AG04450 (cell line): ENCODE measurements around the gene NBAS. TPM values are rescaled to one million over a fixed set of nuclear protein-coding genes. Genes with fewer than 3 reads are reported as not detected.

Experiments
- CTCF ChIA-PET: fragments of 300-600, 350-600 bp; formaldehyde crosslinking; extraction: SDS; loops from one replicate; lab custom pipeline; 2022; ENCODE audit warnings: antibody characterized with exemption, inconsistent platforms; lab: Charles Lee
- POLR2A ChIA-PET: fragments of 350-600 bp; formaldehyde crosslinking; extraction: SDS; loops from one replicate; lab custom pipeline; 2021; ENCODE audit warnings: antibody characterized with exemption, inconsistent platforms; lab: Yijun Ruan, JAX
- DNase-seq: peaks from one replicate; pipeline ENCODE4 v3.0.0-alpha.2; 2011; ENCODE audit warnings: low read depth, low spot score
- H3K27ac ChIP-seq: one replicate; pipeline ENCODE4 v1.5.1; 2012; ENCODE audit warnings: low read depth, low read length, control low read depth
- H3K27me3 ChIP-seq: one replicate; pipeline ENCODE4 v1.6.0; 2012; ENCODE audit warnings: low read length; ENCODE audit not compliant: control insufficient read depth, insufficient read depth
- H3K4me3 ChIP-seq: 2 replicates; pipeline ENCODE4 v1.5.1; 2011; ENCODE audit warnings: mild to moderate bottlenecking, low read depth, low read length, control low read depth
- H3K9me3 ChIP-seq: 2 replicates; pipeline ENCODE4 v1.5.1; 2012; ENCODE audit warnings: low read length; ENCODE audit not compliant: control insufficient read depth, insufficient read depth
- CTCF ChIP-seq: IDR thresholded peaks from 2 replicates; pipeline ENCODE4 v1.5.1; 2011; ENCODE audit warnings: low read depth, low read length, control low read depth, inconsistent platforms
- polyA plus RNA-seq: library from polyadenylated mRNA; depleted of rRNA; stranded (reverse); fragments of >200 nt; gene quantifications from 2 replicates; pipeline ENCODE4 v1.2.3, GENCODE V29; 2011

The NBAS gene
- polyA plus RNA-seq, 1 experiment: 45.0 TPM

DNA sequence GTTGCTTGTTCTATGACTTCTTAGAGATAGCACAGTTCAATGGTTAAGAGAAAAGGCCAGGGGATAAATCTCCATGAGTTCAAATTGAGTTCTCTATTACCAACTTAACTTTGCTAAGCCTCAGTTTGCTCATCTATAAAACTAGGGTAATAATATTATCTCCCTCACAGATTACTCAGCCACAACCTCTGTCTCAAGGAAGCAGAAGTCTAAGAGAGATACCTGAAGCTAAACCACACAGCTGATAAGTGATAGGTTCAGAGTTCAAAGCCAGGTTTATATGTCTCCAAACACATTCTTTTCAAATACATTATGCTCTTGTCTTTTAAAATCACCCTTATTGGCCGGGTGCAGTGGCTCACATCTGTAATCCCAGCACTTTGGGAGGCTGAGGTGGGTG lies 287.7 kb downstream of the NBAS start:
- no peak overlapping the region for H3K27ac ChIP-seq
- H3K4me3 ChIP-seq: no peak overlapping the region
- no peaks in the 10 kb centered on the region for H3K27me3 ChIP-seq
- no peak for DNase-seq
- ChIA-PET POLR2A (no interaction called here), CTCF (interaction anchor here (0.6 kb wide), 1 partner anchor 714 kb away, joined by 4 read pairs; no protein-coding TSS in a partner anchor)
- no peak for TF ChIP-seq CTCF
- no peaks in the 10 kb centered on the region for H3K9me3 ChIP-seq

- ChIA-PET CTCF (no interaction called here), POLR2A (no interaction called here)
- TF ChIP-seq CTCF: no peak
- no peak for DNase-seq
- H3K27ac ChIP-seq: no peak overlapping the region
- no peak overlapping the region for H3K4me3 ChIP-seq
- no peaks in the 10 kb centered on the region for H3K9me3 ChIP-seq
- no peaks in the 10 kb centered on the region for H3K27me3 ChIP-seq
Measured at GRCh38 chr2:15272942-15273341, 288.2 kb downstream of the NBAS start.

- Histone ChIP-seq H3K4me3 (no peak overlapping the region), H3K9me3 (no peaks in the 10 kb centered on the region), H3K27me3 (no peaks in the 10 kb centered on the region), H3K27ac (no peak overlapping the region)
- no peak for DNase-seq
- POLR2A ChIA-PET: no interaction called here
- CTCF ChIA-PET: interaction anchor here (0.7 kb wide), 1 partner anchor 274 kb away, joined by 3 read pairs; no protein-coding TSS in a partner anchor
- no peak for TF ChIP-seq CTCF
Measured at GRCh38 chr2:15271941-15272542, 289.1 kb downstream of the NBAS start.

DNA sequence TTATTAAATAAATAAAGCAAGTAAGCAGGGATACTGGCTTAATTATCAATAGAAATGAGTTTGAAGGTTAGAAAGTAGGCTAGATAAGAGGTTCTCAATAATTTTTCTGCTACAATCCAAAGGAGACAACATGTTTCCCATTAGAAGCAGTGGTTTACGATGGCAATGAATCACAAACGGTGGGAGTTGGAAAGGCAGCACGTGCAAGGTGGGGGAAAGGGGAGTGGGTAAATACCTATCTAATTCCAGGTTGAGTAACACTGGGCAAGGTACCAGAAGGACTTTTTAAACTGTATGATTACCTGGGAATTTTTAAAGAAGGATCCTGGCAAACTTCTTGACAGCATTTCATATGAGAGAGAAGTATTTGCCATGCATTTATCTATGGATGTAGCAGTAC lies 289.9 kb downstream of the NBAS start:
- H3K27ac ChIP-seq: no peak overlapping the region
- POLR2A ChIA-PET: no interaction called here
- no peaks in the 10 kb centered on the region for H3K9me3 ChIP-seq
- no peak for TF ChIP-seq CTCF
- no peak overlapping the region for H3K4me3 ChIP-seq
- no peak for DNase-seq
- CTCF ChIA-PET: no interaction called here
- no peaks in the 10 kb centered on the region for H3K27me3 ChIP-seq

- Histone ChIP-seq H3K4me3 (no peak overlapping the region), H3K27ac (no peak overlapping the region), H3K27me3 (no peaks in the 10 kb centered on the region), H3K9me3 (no peaks in the 10 kb centered on the region)
- ChIA-PET CTCF (no interaction called here), POLR2A (no interaction called here)
- TF ChIP-seq CTCF: no peak
- DNase-seq: no peak
Measured at GRCh38 chr2:15269043-15269442, 292.1 kb downstream of the NBAS start.
